Neuron (in vitro differentiated cells): ENCODE results near the gene MTHFD1.
A peak's percentile ranks its signal among the peaks of the same experiment; 100 is the strongest.

ENCODE experiments used
- H2AFZ ChIP-seq: one replicate; pipeline ENCODE4 v1.6.1; 2013; ENCODE audit warnings: low read depth, mild to moderate bottlenecking, inconsistent platforms, low read length, moderate library complexity
- H3K27me3 ChIP-seq: one replicate; pipeline ENCODE4 v1.6.1; 2013; ENCODE audit warnings: low read length; ENCODE audit not compliant: insufficient read depth
- H3K36me3 ChIP-seq: one replicate; pipeline ENCODE4 v1.6.1; 2013; ENCODE audit warnings: low read length; ENCODE audit not compliant: insufficient read depth
- H3K4me1 ChIP-seq: one replicate; pipeline ENCODE4 v1.6.1; 2013; ENCODE audit warnings: low read length; ENCODE audit not compliant: insufficient read depth
- H3K4me3 ChIP-seq: 2 replicates; pipeline ENCODE4 v1.5.1; 2013; ENCODE audit warnings: mild to moderate bottlenecking, low read length, moderate library complexity
- H3K9me3 ChIP-seq: one replicate; pipeline ENCODE4 v1.6.1; 2013; ENCODE audit warnings: low read length

MTHFD1 gene

GRCh38 chr14:64465831-64466554, 77.8 kb downstream of the MTHFD1 start:
- Histone ChIP-seq H3K4me1 (peaks cover 16% of the 10 kb centered on the region), H3K27me3 (no peaks in the 10 kb centered on the region), H3K4me3 (peak overlapping the region; percentile 56), H3K9me3 (no peaks in the 10 kb centered on the region), H2AFZ (peak overlapping the region; percentile 98), H3K36me3 (no peaks in the 10 kb centered on the region)

- no peaks in the 10 kb centered on the region for H3K36me3 ChIP-seq
- no peak overlapping the region for H3K4me3 ChIP-seq
- H3K4me1 ChIP-seq = peaks cover 19% of the 10 kb centered on the region
Measured at GRCh38 chr14:64467101-64467500, 78.9 kb downstream of the MTHFD1 start.

GRCh38 chr14:64467566-64467965, 79.4 kb downstream of the MTHFD1 start:
- H2AFZ ChIP-seq = no peak overlapping the region
- no peak overlapping the region for H3K4me3 ChIP-seq
- no peaks in the 10 kb centered on the region for H3K27me3 ChIP-seq
- no peaks in the 10 kb centered on the region for H3K9me3 ChIP-seq
- peaks cover 19% of the 10 kb centered on the region for H3K4me1 ChIP-seq
- no peaks in the 10 kb centered on the region for H3K36me3 ChIP-seq

More at GRCh38 chr14:64467101-64467500, 78.9 kb downstream of the MTHFD1 start:
- no peaks in the 10 kb centered on the region for H3K9me3 ChIP-seq
- H3K27me3 ChIP-seq = no peaks in the 10 kb centered on the region
- H2AFZ ChIP-seq = no peak overlapping the region

GRCh38 chr14:64468451-64468850, 80.3 kb downstream of the MTHFD1 start:
- Histone ChIP-seq H3K4me1 (peaks cover 19% of the 10 kb centered on the region), H2AFZ (no peak overlapping the region), H3K27me3 (no peaks in the 10 kb centered on the region), H3K36me3 (no peaks in the 10 kb centered on the region), H3K4me3 (no peak overlapping the region), H3K9me3 (no peaks in the 10 kb centered on the region)

GRCh38 chr14:64474041-64474440, 85.9 kb downstream of the MTHFD1 start:
- H3K27me3 ChIP-seq = no peaks in the 10 kb centered on the region
- H3K4me1 ChIP-seq = peaks cover 3% of the 10 kb centered on the region
- H3K9me3 ChIP-seq = no peaks in the 10 kb centered on the region
- H2AFZ ChIP-seq = no peak overlapping the region
- H3K4me3 ChIP-seq = no peak overlapping the region
- H3K36me3 ChIP-seq = no peaks in the 10 kb centered on the region

GRCh38 chr14:64474698-64475097, 86.5 kb downstream of the MTHFD1 start:
- H3K4me1 ChIP-seq = peaks cover 3% of the 10 kb centered on the region
- H3K36me3 ChIP-seq = no peaks in the 10 kb centered on the region
- H2AFZ ChIP-seq = no peak overlapping the region
- H3K27me3 ChIP-seq = no peaks in the 10 kb centered on the region
- no peaks in the 10 kb centered on the region for H3K9me3 ChIP-seq
- no peak overlapping the region for H3K4me3 ChIP-seq

GRCh38 chr14:64475585-64476273, 87.6 kb downstream of the MTHFD1 start:
- Histone ChIP-seq H3K4me3 (no peak overlapping the region), H2AFZ (no peak overlapping the region), H3K36me3 (no peaks in the 10 kb centered on the region), H3K4me1 (peaks cover 3% of the 10 kb centered on the region), H3K9me3 (no peaks in the 10 kb centered on the region), H3K27me3 (no peaks in the 10 kb centered on the region)

GRCh38 chr14:64476438-64476837, 88.3 kb downstream of the MTHFD1 start:
- Histone ChIP-seq H3K27me3 (no peaks in the 10 kb centered on the region), H2AFZ (no peak overlapping the region), H3K9me3 (no peaks in the 10 kb centered on the region), H3K36me3 (no peaks in the 10 kb centered on the region), H3K4me1 (peaks cover 3% of the 10 kb centered on the region), H3K4me3 (no peak overlapping the region)

- no peaks in the 10 kb centered on the region for H3K27me3 ChIP-seq
Measured at GRCh38 chr14:64478634-64479250, 90.6 kb downstream of the MTHFD1 start.

GRCh38 chr14:64488590-64489099, 100.5 kb downstream of the MTHFD1 start:
- peaks cover 28% of the 10 kb centered on the region for H3K36me3 ChIP-seq
- no peak overlapping the region for H3K4me3 ChIP-seq
- H3K9me3 ChIP-seq = peaks cover 3% of the 10 kb centered on the region
- H3K4me1 ChIP-seq = no peaks in the 10 kb centered on the region
- H3K27me3 ChIP-seq = no peaks in the 10 kb centered on the region
- H2AFZ ChIP-seq = no peak overlapping the region

More at GRCh38 chr14:64478634-64479250, 90.6 kb downstream of the MTHFD1 start:
- no peaks in the 10 kb centered on the region for H3K36me3 ChIP-seq
- H3K9me3 ChIP-seq = no peaks in the 10 kb centered on the region
- no peak overlapping the region for H3K4me3 ChIP-seq
- no peak overlapping the region for H2AFZ ChIP-seq
- H3K4me1 ChIP-seq = no peaks in the 10 kb centered on the region

GRCh38 chr14:64491637-64492036, 103.5 kb downstream of the MTHFD1 start:
- no peak overlapping the region for H3K4me3 ChIP-seq
- peaks cover 28% of the 10 kb centered on the region for H3K36me3 ChIP-seq
- peaks cover 3% of the 10 kb centered on the region for H3K9me3 ChIP-seq
- no peaks in the 10 kb centered on the region for H3K27me3 ChIP-seq
- no peaks in the 10 kb centered on the region for H3K4me1 ChIP-seq
- no peak overlapping the region for H2AFZ ChIP-seq

GRCh38 chr14:64493455-64493854, 105.3 kb downstream of the MTHFD1 start:
- H2AFZ ChIP-seq = no peak overlapping the region
- H3K4me1 ChIP-seq = no peaks in the 10 kb centered on the region
- H3K36me3 ChIP-seq = peaks cover 10% of the 10 kb centered on the region
- H3K27me3 ChIP-seq = no peaks in the 10 kb centered on the region
- no peak overlapping the region for H3K4me3 ChIP-seq
- no peaks in the 10 kb centered on the region for H3K9me3 ChIP-seq

- peaks cover 7% of the 10 kb centered on the region for H3K36me3 ChIP-seq
- no peak overlapping the region for H3K4me3 ChIP-seq
- H2AFZ ChIP-seq = no peak overlapping the region
- H3K9me3 ChIP-seq = no peaks in the 10 kb centered on the region
- no peaks in the 10 kb centered on the region for H3K27me3 ChIP-seq
- H3K4me1 ChIP-seq = no peaks in the 10 kb centered on the region
Measured at GRCh38 chr14:64495252-64495651, 107.1 kb downstream of the MTHFD1 start.
